HG03558 (cell line): ENCODE data around the gene HEPHL1.
"Not testable (repeated sequence)": the region's sequence is repeated elsewhere in the genome, so short reads cannot be mapped to it uniquely, and the experiment has no call there.

Source experiments
- ATAC-seq: cut with Tn5 transposase; IDR thresholded peaks from one replicate; pipeline ENCODE4 v1.9.1; 2021; ENCODE audit warnings: moderate number of reproducible peaks; ENCODE audit not compliant: unreplicated experiment; ENCODE audit errors: extremely low read depth

HEPHL1 gene

GRCh38 chr11:94077552-94078293 is 56.6 kb downstream of the HEPHL1 start:
- no peak for ATAC-seq

GRCh38 chr11:94084164-94084563 is 63.0 kb downstream of the HEPHL1 start:
- no peak for ATAC-seq

GRCh38 chr11:94088906-94089305 is 67.8 kb downstream of the HEPHL1 start:
- ATAC-seq = no peak

GRCh38 chr11:94089341-94089740 is 68.2 kb downstream of the HEPHL1 start:
- no peak for ATAC-seq

GRCh38 chr11:94090401-94090800 is 69.2 kb downstream of the HEPHL1 start:
- no peak for ATAC-seq

- ATAC-seq = no peak
Observed at GRCh38 chr11:94091091-94091490, 69.9 kb downstream of the HEPHL1 start.

- ATAC-seq = no peak
Observed at GRCh38 chr11:94100253-94100652, 79.1 kb downstream of the HEPHL1 start.

- no peak for ATAC-seq
Observed at GRCh38 chr11:94103471-94103870, 82.3 kb downstream of the HEPHL1 start.

GRCh38 chr11:94104734-94105133 is 83.6 kb downstream of the HEPHL1 start:
- ATAC-seq = no peak

- no peak for ATAC-seq
Observed at GRCh38 chr11:94106716-94107115, 85.6 kb downstream of the HEPHL1 start.

GRCh38 chr11:94107363-94107762 is 86.2 kb downstream of the HEPHL1 start:
- no peak for ATAC-seq

- no peak for ATAC-seq
Observed at GRCh38 chr11:94111241-94111640, 90.1 kb downstream of the HEPHL1 start.

GRCh38 chr11:94111660-94112059 is 90.5 kb downstream of the HEPHL1 start:
- no peak for ATAC-seq

GRCh38 chr11:94112206-94112953 is 91.2 kb downstream of the HEPHL1 start:
- no peak for ATAC-seq

- no peak for ATAC-seq
Observed at GRCh38 chr11:94117197-94117574, 96.0 kb downstream of the HEPHL1 start.

- no peak for ATAC-seq
Observed at GRCh38 chr11:94117871-94118270, 96.7 kb downstream of the HEPHL1 start.

- ATAC-seq = not testable (repeated sequence)
Observed at GRCh38 chr11:94119676-94120075, 98.5 kb downstream of the HEPHL1 start.

GRCh38 chr11:94120516-94120915 is 99.4 kb downstream of the HEPHL1 start:
- not testable (repeated sequence) for ATAC-seq

GRCh38 chr11:94120946-94121345 is 99.8 kb downstream of the HEPHL1 start:
- ATAC-seq = no peak

GRCh38 chr11:94125407-94126115 is 104.4 kb downstream of the HEPHL1 start:
- no peak for ATAC-seq

GRCh38 chr11:94127638-94128037 is 106.5 kb downstream of the HEPHL1 start:
- ATAC-seq = no peak
